LNCaP clone FGC (cell line): Measurements from ENCODE around the gene TEAD1.
"Not testable (repeated sequence)": the region's sequence is repeated elsewhere in the genome, so short reads cannot be mapped to it uniquely, and the experiment has no call there.

Experiments used
- DNase-seq: peaks from one replicate; pipeline ENCODE4 v3.0.0-alpha.2; 2011; ENCODE audit warnings: low read depth
- H3K4me3 ChIP-seq: 2 replicates; pipeline ENCODE4 v1.5.1; 2011; ENCODE audit warnings: mild to moderate bottlenecking, low read depth, low read length, control low read depth
- TF ChIP-seq, protein P1 (sequence below): IDR thresholded peaks from 2 replicates; pipeline ENCODE4 v1.5.1; 2012; ENCODE audit warnings: mild to moderate bottlenecking; ENCODE audit not compliant: control insufficient read depth, insufficient read depth; ENCODE audit errors: extremely low read depth

TEAD1 gene

DNA sequence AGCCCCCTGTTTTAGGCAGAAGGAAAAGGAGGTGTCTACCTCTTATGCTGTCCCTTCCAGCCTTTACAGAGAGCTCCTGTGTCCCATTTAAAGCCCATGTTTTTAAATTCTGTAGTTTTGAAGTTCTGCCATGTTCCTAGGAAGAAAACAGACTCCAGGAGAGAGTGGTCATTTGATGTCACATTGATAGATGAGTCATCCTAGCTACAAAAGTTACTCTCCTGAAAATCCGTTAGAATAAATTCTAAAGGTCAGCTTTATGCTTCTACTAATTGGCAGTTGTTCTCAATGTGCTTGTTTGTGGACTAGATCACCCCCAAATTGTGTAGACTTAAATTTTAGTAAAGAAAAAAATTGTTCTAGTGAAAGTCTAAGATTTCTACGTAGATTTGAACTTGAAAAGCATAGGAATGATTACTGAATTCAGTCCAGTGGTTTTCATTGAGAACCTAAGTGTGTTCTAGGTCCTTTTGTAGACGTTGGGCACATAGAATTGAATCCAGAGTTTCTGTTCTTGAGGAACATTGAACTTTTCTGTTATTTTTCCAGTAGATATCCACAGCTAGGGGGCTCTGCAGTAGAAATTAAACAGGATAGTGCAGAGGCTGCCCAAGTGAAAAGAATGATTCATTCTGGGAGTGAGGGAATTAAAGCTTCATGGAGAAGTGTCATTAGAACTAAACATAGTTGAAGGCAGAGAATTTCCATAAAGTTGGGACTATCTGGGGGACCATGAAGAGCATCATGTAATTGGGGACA is 194.3 kb downstream of the TEAD1 start:
- TF ChIP-seq, protein P1, sequence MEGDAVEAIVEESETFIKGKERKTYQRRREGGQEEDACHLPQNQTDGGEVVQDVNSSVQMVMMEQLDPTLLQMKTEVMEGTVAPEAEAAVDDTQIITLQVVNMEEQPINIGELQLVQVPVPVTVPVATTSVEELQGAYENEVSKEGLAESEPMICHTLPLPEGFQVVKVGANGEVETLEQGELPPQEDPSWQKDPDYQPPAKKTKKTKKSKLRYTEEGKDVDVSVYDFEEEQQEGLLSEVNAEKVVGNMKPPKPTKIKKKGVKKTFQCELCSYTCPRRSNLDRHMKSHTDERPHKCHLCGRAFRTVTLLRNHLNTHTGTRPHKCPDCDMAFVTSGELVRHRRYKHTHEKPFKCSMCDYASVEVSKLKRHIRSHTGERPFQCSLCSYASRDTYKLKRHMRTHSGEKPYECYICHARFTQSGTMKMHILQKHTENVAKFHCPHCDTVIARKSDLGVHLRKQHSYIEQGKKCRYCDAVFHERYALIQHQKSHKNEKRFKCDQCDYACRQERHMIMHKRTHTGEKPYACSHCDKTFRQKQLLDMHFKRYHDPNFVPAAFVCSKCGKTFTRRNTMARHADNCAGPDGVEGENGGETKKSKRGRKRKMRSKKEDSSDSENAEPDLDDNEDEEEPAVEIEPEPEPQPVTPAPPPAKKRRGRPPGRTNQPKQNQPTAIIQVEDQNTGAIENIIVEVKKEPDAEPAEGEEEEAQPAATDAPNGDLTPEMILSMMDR: no peak
- DNase-seq: no peak
- H3K4me3 ChIP-seq: no peak overlapping the region

DNA sequence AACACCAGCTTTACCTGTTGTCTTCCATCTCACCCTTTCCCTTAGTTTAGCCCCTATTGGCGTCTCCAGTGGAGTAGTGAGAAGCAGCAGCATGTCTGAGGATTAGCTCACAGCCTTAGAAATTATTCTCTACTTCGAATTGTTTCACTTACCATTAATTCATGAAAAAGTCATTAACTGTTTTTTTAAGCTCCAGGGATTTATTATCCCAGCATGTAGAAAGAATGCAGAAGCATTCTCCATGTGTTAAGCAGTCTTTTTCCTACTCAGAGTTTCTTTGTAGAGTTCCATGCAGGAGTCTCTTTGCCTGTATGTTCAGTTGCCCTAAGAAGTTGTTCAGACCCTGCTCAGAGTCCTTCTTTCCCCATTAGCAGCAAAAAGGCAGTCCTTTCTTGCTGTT is 197.0 kb downstream of the TEAD1 start:
- TF ChIP-seq, protein P1: no peak
- no peak overlapping the region for H3K4me3 ChIP-seq
- no peak for DNase-seq

GRCh38 chr11:12871788-12872321 is 197.6 kb downstream of the TEAD1 start:
- TF ChIP-seq, protein P1: no peak
- H3K4me3 ChIP-seq: no peak overlapping the region
- DNase-seq: no peak

DNA sequence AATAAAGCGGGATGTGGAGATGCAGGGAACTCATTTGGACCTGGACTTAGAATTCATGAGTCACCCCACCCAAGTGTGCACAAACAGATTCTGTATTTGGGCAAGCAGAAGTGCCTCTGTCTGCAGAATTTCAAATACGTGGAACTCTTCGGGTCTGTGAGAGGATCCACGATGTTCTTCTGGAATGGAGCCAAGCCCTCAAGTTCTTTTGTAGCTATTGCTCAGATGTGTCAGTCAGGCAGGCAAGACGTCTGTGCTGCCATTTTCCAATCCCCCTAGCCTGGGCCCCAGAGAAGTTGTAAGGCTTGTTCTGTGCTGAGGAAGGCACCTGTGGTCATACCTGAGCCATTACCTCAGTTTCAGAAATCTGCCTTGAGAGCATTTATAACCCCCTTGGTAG is 202.1 kb downstream of the TEAD1 start:
- H3K4me3 ChIP-seq: no peak overlapping the region
- no peak for DNase-seq
- TF ChIP-seq, protein P1: no peak

DNA sequence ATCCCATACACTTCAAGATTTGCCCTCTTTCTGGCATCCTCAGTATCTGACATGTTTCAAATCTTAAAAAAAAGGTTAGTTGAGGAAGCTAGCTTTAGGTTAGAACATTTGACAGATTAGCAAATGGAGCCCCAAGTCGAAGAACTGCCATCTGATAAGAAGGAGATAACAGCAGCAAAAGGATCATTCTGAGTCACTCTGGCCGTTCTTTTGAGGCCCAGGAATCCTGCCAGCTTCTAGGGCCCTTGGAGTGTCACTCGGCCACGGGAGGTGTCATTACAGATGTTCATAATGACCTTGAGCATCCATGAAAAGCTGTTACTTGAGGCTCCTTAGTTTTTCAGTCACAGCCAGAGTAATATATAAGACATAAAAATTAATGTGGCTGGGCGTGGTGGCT is 202.8 kb downstream of the TEAD1 start:
- no peak overlapping the region for H3K4me3 ChIP-seq
- TF ChIP-seq, protein P1: no peak
- DNase-seq: no peak

DNA sequence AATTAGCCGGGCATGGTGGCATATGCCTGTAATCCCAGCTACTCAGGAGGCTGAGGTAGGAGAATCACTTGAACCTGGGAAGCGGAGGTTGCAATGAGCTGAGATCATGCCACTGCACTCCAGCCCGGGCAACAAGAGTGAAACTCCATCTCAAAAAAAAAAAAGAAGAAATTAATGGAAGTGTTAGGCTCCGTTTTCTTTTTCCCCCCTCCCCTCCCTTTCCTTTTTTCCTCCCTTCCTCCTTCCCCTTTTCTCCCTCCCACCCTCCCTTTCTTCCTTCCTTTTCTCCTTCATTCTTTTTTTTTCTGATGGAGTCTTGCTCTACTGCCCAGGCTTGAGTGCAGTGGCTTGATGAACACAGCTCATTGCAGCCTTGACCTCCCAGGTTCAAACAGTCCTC is 203.3 kb downstream of the TEAD1 start:
- not testable (repeated sequence) for DNase-seq, H3K4me3 ChIP-seq

DNA sequence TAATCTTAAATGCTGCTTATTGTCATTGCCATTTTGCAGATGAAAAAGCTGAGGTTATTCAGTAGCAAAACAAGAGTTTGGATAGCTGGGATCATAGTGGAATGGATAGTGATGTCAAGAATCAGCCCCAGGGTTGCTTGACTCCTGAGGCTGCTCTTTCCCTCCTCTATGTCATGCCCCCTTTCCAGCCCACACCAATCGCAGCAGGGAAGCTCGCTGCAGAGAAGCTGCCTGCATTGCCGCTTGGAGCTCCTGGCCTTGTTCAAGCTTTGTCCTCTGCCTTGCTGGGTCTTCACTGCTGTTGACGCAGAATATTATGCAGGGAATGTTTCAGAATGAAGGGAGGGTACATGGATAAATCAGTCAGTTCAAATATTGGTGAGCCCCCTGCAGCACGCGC is 206.1 kb downstream of the TEAD1 start:
- TF ChIP-seq, protein P1: no peak
- H3K4me3 ChIP-seq: no peak overlapping the region
- DNase-seq: no peak
